Fibroblast of lung (primary cell): ENCODE data around the gene FHIT.

ENCODE experiments used
- CTCF ChIP-seq, 2 donors: IDR thresholded peaks in 1 of 2; conservative IDR thresholded peaks in 1 of 2; 1 replicate in 1 of 2; 2 replicates in 1 of 2; pipeline ENCODE4 v1.5.1; 2011 to 2012; ENCODE audit warnings: low read length in 2 of 2, control low read depth in 1 of 2, inconsistent platforms in 1 of 2, low read depth in 1 of 2, mild to moderate bottlenecking in 1 of 2
- EZH2 ChIP-seq: IDR thresholded peaks from 2 replicates; pipeline ENCODE4 v1.5.1; 2012; ENCODE audit warnings: low read length, control low read depth, mild to moderate bottlenecking; ENCODE audit errors: missing control alignments

GRCh38 chr3:61277411-61277810, 26.2 kb upstream of the FHIT start:
- TF ChIP-seq CTCF (conservative IDR thresholded peaks at IDR 0.05 in 1 of 2, IDR thresholded peaks at IDR 0.05 in 1 of 2; ENCODE audit: low read depth in 1 of 2, low read length in 2 of 2) (no peak), EZH2 (no peak)
